GM21717 (cell line): Measurements from ENCODE around the gene CDY2B.
"Not testable (repeated sequence)": the region's sequence is repeated elsewhere in the genome, so short reads cannot be mapped to it uniquely, and the experiment has no call there.

Experiments
- ATAC-seq: cut with Tn5 transposase; IDR thresholded peaks from one replicate; pipeline ENCODE4 v1.9.1; 2021; ENCODE audit warnings: mild to moderate bottlenecking, moderate library complexity; ENCODE audit not compliant: unreplicated experiment

Gene CDY2B

GRCh38 chrY:17880120-17880519 lies at the start of gene CDY2B:
Gene CDY2B, minus strand, starts transcription at chrY:17880220. Its CDS starts 328 bp downstream, at chrY:17879892.
- ATAC-seq: not testable (repeated sequence)

DNA sequence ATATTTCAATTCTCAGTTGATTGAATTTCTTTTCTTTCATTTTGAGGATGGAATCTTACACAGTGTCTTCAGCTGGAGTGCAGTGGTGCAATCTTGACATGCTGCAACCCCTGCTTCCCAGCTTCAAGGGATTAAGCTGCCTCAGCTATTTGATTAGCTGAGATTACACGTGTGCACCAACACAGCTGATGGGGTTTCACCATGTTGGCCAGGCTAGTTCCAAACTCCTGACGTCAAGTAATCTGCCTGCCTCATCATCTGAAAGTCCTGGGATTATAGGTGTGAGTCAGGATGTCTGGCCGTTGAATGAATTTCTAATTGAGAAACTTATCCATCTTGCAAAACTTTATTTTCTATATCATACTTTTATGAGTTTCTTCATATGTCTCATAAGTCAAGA lies 28.0 kb upstream of the CDY2B start:
- ATAC-seq: not testable (repeated sequence)

DNA sequence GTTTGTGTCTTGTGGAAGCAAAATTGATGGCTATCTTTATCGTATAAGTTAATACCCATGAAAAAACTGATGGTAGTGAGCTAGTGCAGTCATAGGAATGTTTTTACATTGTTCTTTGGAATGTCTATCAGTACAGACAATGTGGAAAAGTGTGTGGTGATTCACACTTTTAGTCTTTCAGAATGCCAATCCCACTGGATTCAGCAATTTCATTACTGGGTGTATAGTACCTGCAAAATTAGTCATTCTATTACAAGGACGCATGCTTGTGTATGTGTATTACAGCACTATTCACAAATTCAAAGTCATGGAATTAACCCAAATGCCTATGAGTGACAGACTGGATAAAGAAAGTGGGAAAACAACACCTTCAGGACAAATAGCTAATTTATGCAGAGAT lies 27.3 kb upstream of the CDY2B start:
- ATAC-seq: not testable (repeated sequence)

GRCh38 chrY:17881697-17882096 lies 1.7 kb upstream of the CDY2B start:
- not testable (repeated sequence) for ATAC-seq

GRCh38 chrY:17876767-17877166 lies 3.3 kb downstream of the CDY2B start:
- ATAC-seq: not testable (repeated sequence)

- not testable (repeated sequence) for ATAC-seq
These were observed 4.6 kb downstream of the CDY2B start for GRCh38 chrY:17875401-17875800.

GRCh38 chrY:17871194-17871903 lies 8.7 kb downstream of the CDY2B start:
- ATAC-seq: not testable (repeated sequence)

DNA sequence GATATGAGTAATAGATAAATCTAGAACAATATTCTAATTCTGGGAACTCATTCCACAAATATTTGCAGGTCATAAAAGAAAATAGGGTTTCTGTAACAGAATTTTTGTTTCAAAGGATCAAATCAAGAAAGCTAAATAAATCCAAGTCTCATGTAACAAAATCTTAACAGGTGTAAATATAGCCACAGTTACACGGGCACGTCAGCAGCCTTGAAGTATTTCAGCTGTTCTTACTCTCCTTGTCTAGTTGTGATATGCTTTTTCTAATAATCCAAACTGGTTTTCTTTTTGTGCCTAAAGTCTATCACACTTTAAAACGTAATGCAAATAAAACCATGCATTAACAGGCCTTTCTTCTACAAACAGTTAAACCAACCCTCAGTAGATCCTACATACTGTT lies 9.3 kb downstream of the CDY2B start:
- ATAC-seq: not testable (repeated sequence)

- not testable (repeated sequence) for ATAC-seq
These were observed 12.2 kb downstream of the CDY2B start for GRCh38 chrY:17867850-17868249.

DNA sequence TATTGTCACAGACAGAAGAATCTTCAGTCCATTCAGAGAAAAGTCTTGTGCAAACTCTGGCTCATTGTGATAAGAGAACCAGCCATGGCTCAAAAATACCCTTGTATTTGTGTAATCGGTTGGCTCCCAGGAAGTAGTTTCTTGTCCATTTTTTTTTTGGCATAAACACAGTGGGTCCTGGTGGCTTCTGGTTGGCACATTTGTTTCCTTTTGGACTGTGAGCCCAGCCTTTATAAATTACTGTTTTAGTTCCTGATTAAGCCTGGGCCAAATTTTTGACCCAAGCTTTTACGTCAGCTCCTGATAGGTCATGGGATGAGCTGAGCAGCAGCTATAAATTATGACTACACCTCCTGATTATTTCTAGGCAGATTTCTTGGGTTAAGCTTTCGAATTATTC lies 19.4 kb downstream of the CDY2B start:
- not testable (repeated sequence) for ATAC-seq

DNA sequence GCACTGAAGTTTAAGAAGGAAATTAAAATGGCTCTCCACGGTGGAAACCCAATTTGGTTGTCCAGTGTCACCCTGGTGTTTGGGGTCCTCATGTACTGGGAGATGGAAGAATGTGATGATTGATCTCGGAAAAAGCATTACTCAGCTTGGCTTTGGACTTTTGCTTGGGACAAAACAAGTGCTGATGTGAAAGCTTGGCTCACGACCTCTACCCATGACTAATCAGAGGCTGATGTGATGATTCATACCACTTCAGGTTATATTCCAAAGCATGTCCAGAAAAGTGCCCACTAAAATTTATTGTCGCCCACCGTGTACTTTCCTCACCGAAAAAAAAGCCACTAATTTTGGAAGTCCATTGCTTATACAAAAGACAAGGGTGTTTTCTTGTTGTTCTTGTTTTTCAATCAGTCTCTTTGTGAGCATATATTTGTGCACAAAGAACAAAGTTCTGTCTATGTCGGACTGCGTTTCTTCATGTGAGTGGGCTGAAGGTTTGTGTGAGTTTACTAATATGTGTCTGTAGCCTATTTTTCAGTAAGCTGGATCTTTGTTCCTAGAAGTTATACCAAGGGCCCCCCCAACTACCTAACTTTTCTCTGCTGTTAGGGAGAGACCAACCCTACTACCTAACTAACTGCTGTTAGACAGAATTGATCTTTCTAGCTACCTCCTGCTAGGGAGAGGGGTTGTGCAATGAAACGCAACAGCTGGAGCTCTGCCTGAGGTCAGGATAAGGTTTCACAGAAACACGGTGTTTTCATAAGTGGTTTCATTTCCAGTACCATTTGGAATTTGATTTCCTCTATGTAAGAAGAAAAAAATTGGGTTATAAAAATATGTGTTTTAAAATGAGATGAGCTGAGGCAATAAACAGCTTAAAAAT lies 22.8 kb downstream of the CDY2B start:
- ATAC-seq: not testable (repeated sequence)

DNA sequence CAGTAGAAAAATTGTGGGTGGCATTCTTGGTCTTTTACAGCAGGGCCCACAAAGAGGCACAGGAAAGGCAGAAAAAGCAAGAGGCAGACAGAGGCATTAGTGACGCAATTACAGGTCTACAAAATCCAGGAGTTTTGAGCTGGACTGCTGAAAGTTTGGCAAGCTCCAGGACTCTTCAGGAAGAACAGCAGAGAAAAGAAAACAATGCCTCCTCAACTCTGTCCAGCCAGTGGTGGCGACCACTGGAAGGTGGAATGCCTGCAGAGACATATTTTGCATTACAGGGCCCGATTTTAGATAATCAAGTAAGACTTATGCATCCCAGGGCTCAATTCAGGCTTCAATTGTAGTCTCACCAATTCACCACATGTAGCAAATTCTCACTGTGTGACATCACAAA lies 23.5 kb downstream of the CDY2B start:
- not testable (repeated sequence) for ATAC-seq

DNA sequence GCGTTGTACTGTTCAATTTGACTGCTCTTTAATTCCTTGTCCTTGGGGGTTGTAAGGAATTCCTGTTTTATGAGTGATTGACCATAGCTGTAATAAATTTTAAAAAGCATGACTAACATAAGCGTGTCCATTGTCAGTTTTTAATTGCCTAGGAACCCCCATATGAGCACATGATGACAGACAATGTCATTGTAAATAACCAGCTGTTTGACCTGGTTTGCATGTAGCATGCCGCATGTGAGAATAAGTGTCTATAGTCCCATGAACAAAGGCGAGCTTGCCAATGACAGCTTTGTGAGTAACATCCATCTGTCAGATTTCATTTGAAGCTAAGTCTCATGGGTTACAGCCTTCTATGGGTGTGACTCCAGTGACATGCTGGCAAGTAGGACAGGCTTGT lies 30.9 kb downstream of the CDY2B start:
- not testable (repeated sequence) for ATAC-seq

DNA sequence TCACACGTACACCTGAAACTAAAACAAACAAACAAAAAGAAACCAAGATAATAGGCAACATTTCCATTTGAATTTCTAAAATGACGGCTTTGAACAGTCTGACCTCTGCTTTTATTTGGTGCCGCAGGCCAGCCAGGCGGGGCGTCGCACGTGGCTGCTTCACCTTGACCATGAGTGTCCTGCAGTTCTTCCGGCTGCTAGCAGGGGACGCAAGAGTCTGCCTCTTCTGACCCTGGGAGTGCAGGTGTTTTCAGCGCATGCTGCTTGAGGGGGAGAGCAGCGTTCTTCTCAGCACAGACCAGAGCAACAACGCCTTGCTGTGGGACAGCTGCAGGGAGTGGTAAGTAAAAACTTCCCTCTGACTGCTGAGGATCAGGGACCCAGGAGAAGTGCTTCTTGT lies 47.9 kb downstream of the CDY2B start:
- not testable (repeated sequence) for ATAC-seq
